K562 (cell line): ENCODE measurements around the gene BORCS8. TPM values are rescaled to one million over a fixed set of nuclear protein-coding genes. Genes with fewer than 3 reads are reported as not detected.

Experiments used
- BACH1 ChIP-seq: fragments of 200-800 bp; sonication (Bioruptor generic); IDR thresholded peaks from 2 replicates; pipeline ENCODE4 v1.6.1; 2016; ENCODE audit warnings: missing genetic modification characterization, missing compliant biosample characterization
- BCL6 ChIP-seq: fragments of 250-450 bp; sonication (Bioruptor Pico); IDR thresholded peaks from 2 replicates; pipeline ENCODE4 v1.4.0; 2020
- CAMTA2 ChIP-seq: fragments of 250-450 bp; sonication (Bioruptor Pico); conservative IDR thresholded peaks from 2 replicates; pipeline ENCODE4 v1.5.1; 2022
- DMBX1 ChIP-seq: fragments of 250-450 bp; sonication (Bioruptor Pico); IDR thresholded peaks from 2 replicates; pipeline ENCODE4 v1.8.0; 2022; ENCODE audit warnings: inconsistent platforms, mild to moderate bottlenecking, moderate library complexity, borderline replicate concordance
- FIP1L1 ChIP-seq: fragments of 200-400 bp; formaldehyde crosslinking; IDR thresholded peaks from 2 replicates; pipeline ENCODE4 v1.6.1; 2018; ENCODE audit warnings: mild to moderate bottlenecking, low read depth, low read length; ENCODE audit not compliant: poor library complexity, severe bottlenecking
- GATAD2B ChIP-seq: fragments of 450-650 bp; IDR thresholded peaks from 2 replicates; pipeline ENCODE4 v1.6.1; 2017; ENCODE audit warnings: mild to moderate bottlenecking, borderline replicate concordance
- HOXB6 ChIP-seq: fragments of 250-450 bp; sonication (Bioruptor Pico); IDR thresholded peaks from 2 replicates; pipeline ENCODE4 v1.5.1; 2022; ENCODE audit warnings: mild to moderate bottlenecking, borderline replicate concordance
- KAT8 ChIP-seq: fragments of 450-650 bp; IDR thresholded peaks from 2 replicates; pipeline ENCODE4 v1.6.1; 2016; ENCODE audit warnings: low read depth, mild to moderate bottlenecking
- KDM4B ChIP-seq, 2 experiments: fragments of 450-650 bp in 1 of 2; sonication (generic) in 1 of 2; IDR thresholded peaks; 2 replicates each; pipeline ENCODE4 v1.6.1; 2016 to 2017; ENCODE audit warnings: borderline replicate concordance in 2 of 2, antibody characterized with exemption in 1 of 2, low read depth in 1 of 2, mild to moderate bottlenecking in 1 of 2
- LEF1 ChIP-seq: fragments of 450-650 bp; IDR thresholded peaks from 2 replicates; pipeline ENCODE4 v1.6.1; 2016; ENCODE audit warnings: mild to moderate bottlenecking
- NCOA4 ChIP-seq: fragments of 450-650 bp; IDR thresholded peaks from 2 replicates; pipeline ENCODE4 v1.6.1; 2018; ENCODE audit warnings: mild to moderate bottlenecking; ENCODE audit not compliant: partially characterized antibody
- NFIX ChIP-seq: fragments of 250-450 bp; sonication (Bioruptor Pico); IDR thresholded peaks from 2 replicates; pipeline ENCODE4 v1.4.0; 2020; ENCODE audit warnings: low read depth, mild to moderate bottlenecking, moderate library complexity
- NR2C2 ChIP-seq, 2 experiments: fragments of 200-800 bp in 1 of 2; sonication (Bioruptor generic) in 1 of 2; sonication (generic) in 1 of 2; formaldehyde crosslinking in 1 of 2; IDR thresholded peaks; 2 replicates each; pipeline versions ENCODE4 v1.6.1 to v1.8.0; 2016 to 2022; ENCODE audit warnings: mild to moderate bottlenecking in 1 of 2, missing compliant biosample characterization in 1 of 2, missing genetic modification characterization in 1 of 2, missing genetic modification reagents in 1 of 2
- PKNOX1 ChIP-seq: fragments of 450-650 bp; IDR thresholded peaks from 2 replicates; pipeline ENCODE4 v1.6.1; 2016
- RBM39 ChIP-seq: fragments of 200-400 bp; formaldehyde crosslinking; optimal IDR thresholded peaks from 2 replicates; pipeline ENCODE3; 2018; ENCODE audit warnings: low read depth, low read length
- YY1 ChIP-seq, 3 experiments: IDR thresholded peaks; 2 replicates each; pipeline ENCODE4 v1.6.1; 2011; ENCODE audit warnings: low read length in 2 of 3, mild to moderate bottlenecking in 2 of 3, moderate library complexity in 2 of 3, borderline replicate concordance in 1 of 3, control low read depth in 1 of 3, low read depth in 1 of 3; ENCODE audit not compliant: insufficient read depth in 3 of 3, insufficient replicate concordance in 2 of 3, control insufficient read depth in 1 of 3, insufficient read length in 1 of 3; ENCODE audit errors: extremely low read depth in 1 of 3
- ZBTB12 ChIP-seq: fragments of 250-450 bp; sonication (Bioruptor Pico); IDR thresholded peaks from 2 replicates; pipeline ENCODE4 v1.4.0; 2020
- ZFP36 ChIP-seq: fragments of 150-350 bp; IDR thresholded peaks from 2 replicates; pipeline ENCODE4 v1.6.1; 2018; ENCODE audit warnings: low read length, low read depth; ENCODE audit not compliant: partially characterized antibody
- ZFP91 ChIP-seq: sonication (generic); formaldehyde crosslinking; IDR thresholded peaks from 2 replicates; pipeline ENCODE4 v1.8.0; 2022; ENCODE audit warnings: mild to moderate bottlenecking, missing genetic modification reagents
- ZFX ChIP-seq: sonication (generic); formaldehyde crosslinking; IDR thresholded peaks from 2 replicates; pipeline ENCODE4 v1.8.0; 2022; ENCODE audit warnings: mild to moderate bottlenecking, missing genetic modification reagents, moderate library complexity
- ZKSCAN1 ChIP-seq: fragments of 150-350 bp; IDR thresholded peaks from 2 replicates; pipeline ENCODE4 v1.6.1; 2016; ENCODE audit warnings: low read depth, low read length
- polyA plus RNA-seq, 8 experiments: library from polyadenylated mRNA; depleted of rRNA in 4 of 8; stranded (reverse) in 5 of 8; unstranded in 3 of 8; fragments of >200 nt; fragmentation: Nextera tagmentation in 2 of 8; fragmentation: Illumina TruSeq in 1 of 8; extraction: Ambion mirVana in 2 of 8; extraction: Trizol in 1 of 8; gene quantifications; 2 replicates each; pipeline versions ENCODE4 v1.2.1 to v1.2.3, GENCODE V29; 2011 to 2014; ENCODE audit warnings: inconsistent platforms in 1 of 8, missing spikeins in 1 of 8
- total RNA-seq, 7 experiments: library from RNA; depleted of rRNA in 6 of 7; stranded (reverse); fragments of >200 nt in 6 of 7; fragmentation: Illumina TruSeq in 2 of 7; extraction: Trizol in 2 of 7; gene quantifications; 2 replicates each; pipeline versions ENCODE4 v1.2.1 to v1.2.3, GENCODE V29; 2011 to 2021; ENCODE audit warnings: low replicate concordance in 1 of 7

Gene BORCS8
- total and polyA plus RNA-seq, 9 of the 15 experiments (the other 6 are each of a cell fraction or from before 2014, with no cell fraction given): 4.6 to 33.6 (median 16.3) TPM

- TF ChIP-seq ZBTB12 (CRISPR knock-in tag) (no peak), NFIX (CRISPR knock-in tag) (no peak), ZFP36 (no peak), NCOA4 (no peak), ZFX (no peak), NR2C2 (CRISPR knock-in tag; IDR thresholded peaks at IDR 0.05) (no peak), NR2C2 (tag; IDR thresholded peaks at IDR 0.05) (no peak), PKNOX1 (peak; percentile 57), ZFP91 (CRISPR knock-in tag) (no peak), LEF1 (peak; percentile 72), CAMTA2 (CRISPR knock-in tag) (no peak), FIP1L1 (no peak), YY1 (IDR thresholded peaks at IDR 0.05; ENCODE audit: borderline replicate concordance in 1 of 3, control insufficient read depth in 1 of 3, extremely low read depth in 1 of 3, insufficient read depth in 3 of 3, insufficient read length in 1 of 3, insufficient replicate concordance in 2 of 3, low read depth in 1 of 3, low read length in 2 of 3) (peak in 1 of 3 experiments; percentile 10), BACH1 (no peak), KDM4B (IDR thresholded peaks at IDR 0.05; ENCODE audit: borderline replicate concordance in 2 of 2, low read depth in 1 of 2) (0 out of 4 replicates have a peak, but pooled peaks of 1 of the 2 experiments have one; percentile 35), GATAD2B (no peak), ZKSCAN1 (no peak), RBM39 (no peak), HOXB6 (CRISPR knock-in tag) (no peak), DMBX1 (no peak), BCL6 (CRISPR knock-in tag) (no peak), KAT8 (no peak)
- TF ChIP-seq, all 486 proteins: peak for 89
Observed at GRCh38 chr19:19134687-19135158, 57.2 kb downstream of the BORCS8 start (continued).
